Body of pancreas (tissue), 4 donors: ENCODE measurements around the gene LYAR.

Source experiments
- POLR2A ChIP-seq, 3 donors: fragments of 450-650 bp; IDR thresholded peaks; one replicate each; pipeline ENCODE4 v1.6.1; 2016; ENCODE audit warnings: antibody characterized with exemption in 3 of 3, mild to moderate bottlenecking in 2 of 3
- TF ChIP-seq, protein P1 (sequence below), 7 experiments: fragments of 450-650 bp in 4 of 7; fragments of 200-600 bp in 3 of 7; sonication (generic) in 3 of 7; IDR thresholded peaks; one replicate each; pipeline ENCODE4 v1.5.1; 2016 to 2019; ENCODE audit warnings: antibody characterized with exemption in 7 of 7

DNA sequence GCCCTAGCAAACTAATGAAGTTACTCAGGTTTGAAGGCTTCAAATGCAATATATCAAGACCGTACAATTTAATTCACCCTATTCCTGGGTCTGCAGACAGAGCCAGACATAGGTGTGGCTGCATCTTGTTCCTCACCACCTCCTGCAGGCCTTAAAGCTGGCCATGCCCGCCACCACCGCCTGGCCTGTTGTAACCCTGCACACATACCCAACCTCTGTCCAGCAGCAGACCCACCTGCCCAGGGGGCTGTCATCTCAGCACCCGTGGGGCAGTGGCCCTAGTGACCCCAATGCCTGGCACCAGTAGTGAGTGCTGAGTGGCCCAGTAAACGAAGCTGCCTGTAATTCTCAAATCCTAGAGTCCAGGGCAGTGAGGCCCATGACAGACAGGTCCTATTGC, 40.8 kb upstream of the LYAR start:
- no peak for TF ChIP-seq POLR2A (IDR thresholded peaks at IDR 0.05)
- TF ChIP-seq, protein P1, sequence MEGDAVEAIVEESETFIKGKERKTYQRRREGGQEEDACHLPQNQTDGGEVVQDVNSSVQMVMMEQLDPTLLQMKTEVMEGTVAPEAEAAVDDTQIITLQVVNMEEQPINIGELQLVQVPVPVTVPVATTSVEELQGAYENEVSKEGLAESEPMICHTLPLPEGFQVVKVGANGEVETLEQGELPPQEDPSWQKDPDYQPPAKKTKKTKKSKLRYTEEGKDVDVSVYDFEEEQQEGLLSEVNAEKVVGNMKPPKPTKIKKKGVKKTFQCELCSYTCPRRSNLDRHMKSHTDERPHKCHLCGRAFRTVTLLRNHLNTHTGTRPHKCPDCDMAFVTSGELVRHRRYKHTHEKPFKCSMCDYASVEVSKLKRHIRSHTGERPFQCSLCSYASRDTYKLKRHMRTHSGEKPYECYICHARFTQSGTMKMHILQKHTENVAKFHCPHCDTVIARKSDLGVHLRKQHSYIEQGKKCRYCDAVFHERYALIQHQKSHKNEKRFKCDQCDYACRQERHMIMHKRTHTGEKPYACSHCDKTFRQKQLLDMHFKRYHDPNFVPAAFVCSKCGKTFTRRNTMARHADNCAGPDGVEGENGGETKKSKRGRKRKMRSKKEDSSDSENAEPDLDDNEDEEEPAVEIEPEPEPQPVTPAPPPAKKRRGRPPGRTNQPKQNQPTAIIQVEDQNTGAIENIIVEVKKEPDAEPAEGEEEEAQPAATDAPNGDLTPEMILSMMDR (IDR thresholded peaks at IDR 0.05): no peak
